K562 (cell line): ENCODE data around the gene EXOC3L2. TPM values are rescaled to one million over a fixed set of nuclear protein-coding genes. Genes with fewer than 3 reads are reported as not detected.

Experiments
- ATAC-seq: fragments of 200-7000 bp; cut with Tn5 transposase; 3 replicates; pipeline ENCODE4 v1.9.1; 2020; ENCODE audit warnings: moderate library complexity
- BruUV-seq: library from RNA; stranded (reverse); fragments of 400-500 nt; replicated peaks from 2 replicates; lab custom pipeline; 2021; lab: Mats Ljungman, UMichigan
- CTCF ChIA-PET: fragments of 300-600 bp; formaldehyde crosslinking; extraction: SDS; loops from one replicate; lab custom pipeline; 2021; ENCODE audit warnings: low intra/inter-chr PET ratio; lab: Yijun Ruan, JAX
- POLR2A ChIA-PET: fragments of 300-600, 350-650 bp; sonication (Branson Sonifier 250); formaldehyde crosslinking; extraction: SDS; loops from one replicate; lab custom pipeline; 2021; ENCODE audit warnings: antibody characterized with exemption, inconsistent platforms; lab: Yijun Ruan, JAX
- DNase-seq, 4 experiments: peaks; one replicate each; pipeline versions ENCODE4 v3.0.0 to v3.0.0-alpha.2; 2011 to 2018; ENCODE audit warnings: low spot score in 3 of 4, mixed read lengths in 3 of 4; ENCODE audit errors: extremely low read depth in 1 of 4
- FAIRE-seq: peaks from 2 replicates; lab custom pipeline; 2011; peaks lifted over from hg19 to GRCh38; lab: Jason Lieb, UNC
- H2AFZ ChIP-seq: 2 replicates; pipeline ENCODE4 v1.6.0; 2011; ENCODE audit warnings: low read depth, low read length, control low read depth, inconsistent platforms
- H3K27ac ChIP-seq: fragments of 200-600 bp; 3 replicates; pipeline ENCODE4 v1.8.0; 2011; ENCODE audit warnings: low read depth, mild to moderate bottlenecking, control low read depth, inconsistent platforms, low read length, moderate library complexity, mixed read lengths; ENCODE audit errors: extremely low read depth
- H3K27me3 ChIP-seq, 2 experiments: fragments of 300-600 bp in 1 of 2; 2 replicates in 1 of 2; 3 replicates in 1 of 2; pipeline versions ENCODE4 v1.6.0 to v1.8.0; 2011; ENCODE audit warnings: inconsistent platforms in 2 of 2, low read length in 2 of 2, mild to moderate bottlenecking in 1 of 2, mixed read lengths in 1 of 2, moderate library complexity in 1 of 2; ENCODE audit not compliant: control insufficient read depth in 2 of 2, insufficient read depth in 2 of 2
- H3K36me3 ChIP-seq: fragments of 300-600 bp; 3 replicates; pipeline ENCODE4 v1.8.0; 2011; ENCODE audit warnings: mild to moderate bottlenecking, low read length, inconsistent platforms; ENCODE audit not compliant: control insufficient read depth, insufficient read depth
- H3K4me1 ChIP-seq, 2 experiments: fragments of 200-600 bp in 1 of 2; replicated peaks in 1 of 2; 2 replicates in 1 of 2; 3 replicates in 1 of 2; pipeline versions ENCODE4 v1.5.1 to v1.8.0; 2011; ENCODE audit warnings: inconsistent platforms in 2 of 2, low read length in 2 of 2, mild to moderate bottlenecking in 1 of 2, mixed read lengths in 1 of 2, moderate library complexity in 1 of 2; ENCODE audit not compliant: control insufficient read depth in 2 of 2, insufficient read depth in 2 of 2
- H3K4me2 ChIP-seq: 2 replicates; pipeline ENCODE4 v1.6.1; 2011; ENCODE audit warnings: low read length, control low read depth, inconsistent platforms, mixed read lengths; ENCODE audit not compliant: insufficient read depth
- H3K4me3 ChIP-seq: fragments of 200-600 bp; sonication (generic), shearing (Covaris generic); 2 replicates; pipeline ENCODE4 v1.5.1; 2016; ENCODE audit warnings: control low read depth, inconsistent platforms
- H3K79me2 ChIP-seq: fragments of 200-600 bp; 3 replicates; pipeline ENCODE4 v1.8.0; 2011; ENCODE audit warnings: low read length, inconsistent platforms; ENCODE audit not compliant: control insufficient read depth, insufficient read depth
- H3K9ac ChIP-seq, 2 experiments: 2 replicates each; pipeline versions ENCODE4 v1.6.0 to v1.6.1; 2011; ENCODE audit warnings: low read depth in 2 of 2, low read length in 2 of 2, control low read depth in 1 of 2, inconsistent platforms in 1 of 2, mild to moderate bottlenecking in 1 of 2, mixed read lengths in 1 of 2; ENCODE audit not compliant: insufficient read depth in 1 of 2
- H3K9me1 ChIP-seq: one replicate; pipeline ENCODE4 v1.6.0; 2011; ENCODE audit warnings: inconsistent platforms, mild to moderate bottlenecking, low read length, moderate library complexity; ENCODE audit not compliant: control insufficient read depth, insufficient read depth
- H3K9me3 ChIP-seq: replicated peaks from 2 replicates; pipeline ENCODE4 v1.5.1; 2011; ENCODE audit warnings: low read depth, low read length, inconsistent platforms; ENCODE audit not compliant: control insufficient read depth, insufficient read depth
- H4K20me1 ChIP-seq: replicated peaks from 2 replicates; pipeline ENCODE4 v1.6.1; 2011; ENCODE audit warnings: low read length, inconsistent platforms, mixed read lengths; ENCODE audit not compliant: control insufficient read depth, insufficient read depth
- ARID1B ChIP-seq: fragments of 450-650 bp; IDR thresholded peaks from 2 replicates; pipeline ENCODE4 v1.6.1; 2016; ENCODE audit warnings: antibody characterized with exemption, mild to moderate bottlenecking, inconsistent platforms
- C11orf30 ChIP-seq: fragments of 450-650 bp; IDR thresholded peaks from 2 replicates; pipeline ENCODE4 v1.6.1; 2016; ENCODE audit warnings: low read depth, mild to moderate bottlenecking
- DLX4 ChIP-seq: fragments of 250-450 bp; sonication (Bioruptor Pico); IDR thresholded peaks from 2 replicates; pipeline ENCODE4 v1.6.1; 2021; ENCODE audit warnings: mild to moderate bottlenecking
- DPF2 ChIP-seq: fragments of 450-650 bp; IDR thresholded peaks from 2 replicates; pipeline ENCODE4 v1.6.1; 2016
- ETS2 ChIP-seq: IDR thresholded peaks from 2 replicates; pipeline ENCODE4 v1.6.1; 2016; ENCODE audit warnings: borderline replicate concordance, missing genetic modification characterization, mild to moderate bottlenecking, moderate library complexity, missing compliant biosample characterization; ENCODE audit not compliant: poor library complexity, severe bottlenecking
- MAFF ChIP-seq: IDR thresholded peaks from 2 replicates; pipeline ENCODE4 v1.6.1; 2012; ENCODE audit warnings: low read length, improper control_type of control experiment
- MAFG ChIP-seq: fragments of 450-650 bp; conservative IDR thresholded peaks from 2 replicates; pipeline ENCODE4 v1.6.1; 2016; ENCODE audit warnings: missing genetic modification characterization, missing compliant biosample characterization
- MAFK ChIP-seq: IDR thresholded peaks from 2 replicates; pipeline ENCODE4 v1.6.1; 2011; ENCODE audit warnings: low read length, improper control_type of control experiment
- NFE2 ChIP-seq: IDR thresholded peaks from 2 replicates; pipeline ENCODE4 v1.6.1; 2014; ENCODE audit warnings: antibody characterized with exemption, low read depth
- SMAD3 ChIP-seq: fragments of 450-650 bp; formaldehyde crosslinking; conservative IDR thresholded peaks from 2 replicates; pipeline ENCODE4 v1.4.0; 2020; ENCODE audit warnings: mild to moderate bottlenecking
- SMARCA4 ChIP-seq: fragments of 450-650 bp; IDR thresholded peaks from 2 replicates; pipeline ENCODE4 v1.6.1; 2016
- SMARCE1 ChIP-seq: fragments of 450-650 bp; IDR thresholded peaks from 2 replicates; pipeline ENCODE4 v1.7.1; 2016; ENCODE audit warnings: mild to moderate bottlenecking
- ZBTB7A ChIP-seq: IDR thresholded peaks from 2 replicates; pipeline ENCODE4 v1.6.1; 2011; ENCODE audit warnings: low read depth, mild to moderate bottlenecking, low read length, moderate library complexity, borderline replicate concordance; ENCODE audit not compliant: control insufficient read depth
- ZNF316 ChIP-seq: fragments of 450-650 bp; IDR thresholded peaks from 2 replicates; pipeline ENCODE4 v1.6.1; 2016
- whole genome bisulfite sequencing: fragments of 100-300 bp; shearing (Covaris generic); methylation state at CpG from one replicate; pipeline ENCODE4 v1.1.6; 2016; ENCODE audit warnings: low coverage, mixed read lengths; ENCODE audit not compliant: insufficient coverage; ENCODE audit errors: missing lambda C conversion rate; 5-methylcytosine and 5-hydroxymethylcytosine counted together
- in situ Hi-C: fragments of 300-500 bp; cut with MboI; formaldehyde crosslinking; loops from 4 replicates; pipeline ENCODE4 v1.15.0; 2018; ENCODE audit warnings: inconsistent platforms, mixed read lengths
- intact Hi-C: fragments of 100-400 bp; cut with micrococcal nuclease; formaldehyde crosslinking; loops from 2 replicates; pipeline ENCODE4 v1.14.2; 2022
- polyA plus RNA-seq, 8 experiments: library from polyadenylated mRNA; depleted of rRNA in 4 of 8; stranded (reverse) in 5 of 8; unstranded in 3 of 8; fragments of >200 nt; fragmentation: Nextera tagmentation in 2 of 8; fragmentation: Illumina TruSeq in 1 of 8; extraction: Ambion mirVana in 2 of 8; extraction: Trizol in 1 of 8; gene quantifications; 2 replicates each; pipeline versions ENCODE4 v1.2.1 to v1.2.3, GENCODE V29; 2011 to 2014; ENCODE audit warnings: inconsistent platforms in 1 of 8, missing spikeins in 1 of 8
- total RNA-seq, 7 experiments: library from RNA; depleted of rRNA in 6 of 7; stranded (reverse); fragments of >200 nt in 6 of 7; fragmentation: Illumina TruSeq in 2 of 7; extraction: Trizol in 2 of 7; gene quantifications; 2 replicates each; pipeline versions ENCODE4 v1.2.1 to v1.2.3, GENCODE V29; 2011 to 2021; ENCODE audit warnings: low replicate concordance in 1 of 7
- TF ChIP-seq, protein P1 (sequence below): fragments of 250-450 bp; sonication (Bioruptor Pico); IDR thresholded peaks from 2 replicates; pipeline ENCODE4 v1.8.0; 2021; ENCODE audit warnings: moderate library complexity, mild to moderate bottlenecking, inconsistent platforms
- TF ChIP-seq, protein P2 (sequence below), 2 experiments: fragments of 450-650 bp in 1 of 2; sonication (generic) in 1 of 2; formaldehyde crosslinking; conservative IDR thresholded peaks; 2 replicates each; pipeline versions ENCODE4 v1.4.0 to v1.8.1; 2020 to 2022; ENCODE audit warnings: mild to moderate bottlenecking in 1 of 2, missing genetic modification reagents in 1 of 2

The EXOC3L2 gene
- total and polyA plus RNA-seq, 9 of the 15 experiments (the other 6 are each of a cell fraction or from before 2014, with no cell fraction given) = 0.31 to 19.0 (median 2.4) TPM

GRCh38 chr19:45218911-45219743 lies 26.1 kb downstream of the EXOC3L2 start:
- CTCF ChIA-PET = no interaction called here
- no peaks in the 10 kb centered on the region for H3K27me3 ChIP-seq
- ATAC-seq (peak; percentile 77), FAIRE-seq (peak; percentile 75)
- no peak overlapping the region; the same call in 1 of the 2 replicates for H3K4me2 ChIP-seq
- TF ChIP-seq ETS2 (tag) (no peak), ZBTB7A (peak; percentile 17; the same call in 1 of the 2 replicates), C11orf30 (peak; percentile 100), SMARCE1 (0 out of 2 replicates have a peak, but pooled peaks have one; percentile 23), MAFG (tag) (peak; percentile 97), ARID1B (peak; percentile 31; the same call in 1 of the 2 replicates), NFE2 (peak; percentile 75), DLX4 (no peak), MAFF (peak; percentile 98), MAFK (peak; percentile 96), DPF2 (peak; percentile 68), SMARCA4 (peak; percentile 55; the same call in 1 of the 2 replicates), SMAD3 (CRISPR knock-in tag) (no peak), ZNF316 (peak; percentile 100)
- TF ChIP-seq, protein P1, sequence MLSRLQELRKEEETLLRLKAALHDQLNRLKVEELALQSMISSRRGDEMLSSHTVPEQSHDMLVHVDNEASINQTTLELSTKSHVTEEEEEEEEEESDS (CRISPR knock-in tag) = no peak
- TF ChIP-seq, protein P2, sequence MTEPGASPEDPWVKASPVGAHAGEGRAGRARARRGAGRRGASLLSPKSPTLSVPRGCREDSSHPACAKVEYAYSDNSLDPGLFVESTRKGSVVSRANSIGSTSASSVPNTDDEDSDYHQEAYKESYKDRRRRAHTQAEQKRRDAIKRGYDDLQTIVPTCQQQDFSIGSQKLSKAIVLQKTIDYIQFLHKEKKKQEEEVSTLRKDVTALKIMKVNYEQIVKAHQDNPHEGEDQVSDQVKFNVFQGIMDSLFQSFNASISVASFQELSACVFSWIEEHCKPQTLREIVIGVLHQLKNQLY (CRISPR knock-in tag; conservative IDR thresholded peaks at IDR 0.05) = no peak
- TF ChIP-seq, all 486 proteins: peak for 11
- DNase-seq = peak in 2 of 4 experiments; percentile 2 to 71
- Histone ChIP-seq H3K9ac (peak overlapping the region in 1 of 2 experiments; percentile 29; a peak in 1 of 4 replicates), H3K27ac (peak overlapping the region; percentile 38; the same call in 1 of the 3 replicates), H3K9me1 (no peaks in the 10 kb centered on the region), H3K4me3 (no peak overlapping the region), H2AFZ (peak overlapping the region; percentile 55), H3K9me3 (no peaks in the 10 kb centered on the region), H4K20me1 (no peaks in the 10 kb centered on the region), H3K36me3 (no peaks in the 10 kb centered on the region; the same call in 2 of the 3 replicates), H3K79me2 (no peaks in the 10 kb centered on the region), H3K4me1 (peaks cover 11 to 19% of the 10 kb centered on the region in 2 experiments; a peak in 4 of 5 replicates)
- in situ Hi-C loops = no loop called here
- BruUV-seq = no TSS peak
- 28% methylated on average over 17 of the region's 18 CpGs for WGBS
- POLR2A ChIA-PET = interaction anchor here (0.7 kb wide), 1 partner anchor 19 kb away, joined by 3 read pairs; no protein-coding TSS in a partner anchor
- intact Hi-C loops = no loop called here
